Body of pancreas (tissue), 4 donors: ENCODE measurements around the gene FICD. TPM values are rescaled to one million over a fixed set of nuclear protein-coding genes. Genes with fewer than 3 reads are reported as not detected.

Experiments used
- ATAC-seq: fragments of 150-250 bp; one replicate; pipeline ENCODE4 v1.9.1; 2016
- DNase-seq, 4 donors: peaks; one replicate each; pipeline ENCODE4 v3.0.0-alpha.2; 2019
- H3K27ac ChIP-seq, 4 donors: fragments of 200-600 bp; sonication (generic); 1 replicate in 3 of 4; 2 replicates in 1 of 4; pipeline versions ENCODE4 v1.5.1 to v1.6.1; 2016 to 2019; ENCODE audit warnings: mild to moderate bottlenecking in 1 of 4, mixed read lengths in 1 of 4, moderate library complexity in 1 of 4
- H3K27me3 ChIP-seq, 2 donors: fragments of 200-600 bp; sonication (generic); one replicate each; pipeline ENCODE4 v1.6.0; 2016; ENCODE audit warnings: mild to moderate bottlenecking in 1 of 2
- H3K36me3 ChIP-seq, 2 donors: fragments of 200-600 bp; sonication (generic); replicated peaks in 1 of 2; 2 replicates each; pipeline ENCODE4 v1.5.1; 2016; ENCODE audit warnings: low read depth in 2 of 2; ENCODE audit not compliant: insufficient read depth in 1 of 2
- H3K4me1 ChIP-seq: fragments of 200-600 bp; sonication (generic); one replicate; pipeline ENCODE4 v1.6.0; 2016
- H3K4me3 ChIP-seq, 2 donors: fragments of 200-600 bp; sonication (generic); 1 replicate in 1 of 2; 2 replicates in 1 of 2; pipeline ENCODE4 v1.5.1; 2016 to 2019
- H3K9me3 ChIP-seq, 3 donors: fragments of 200-600 bp; sonication (generic); 1 replicate in 2 of 3; 2 replicates in 1 of 3; pipeline ENCODE4 v1.5.1; 2016
- CTCF ChIP-seq, 7 experiments: fragments of 450-650 bp in 4 of 7; fragments of 200-600 bp in 3 of 7; sonication (generic) in 3 of 7; IDR thresholded peaks; one replicate each; pipeline ENCODE4 v1.5.1; 2016 to 2019; ENCODE audit warnings: antibody characterized with exemption in 7 of 7
- POLR2A ChIP-seq, 3 donors: fragments of 450-650 bp; IDR thresholded peaks; one replicate each; pipeline ENCODE4 v1.6.1; 2016; ENCODE audit warnings: antibody characterized with exemption in 3 of 3, mild to moderate bottlenecking in 2 of 3
- WGBS, 2 donors: methylation state at CpG; one replicate each; pipeline ENCODE4 v1.1.5; 2017; 5-methylcytosine and 5-hydroxymethylcytosine counted together
- intact Hi-C: fragments of 100-400 bp; cut with DNase I; formaldehyde crosslinking; loops from one replicate; pipeline ENCODE4 v1.15.1; 2023
- total RNA-seq, 2 donors: library from RNA; depleted of rRNA; stranded (reverse); fragments of >200 nt; gene quantifications; one replicate each; pipeline ENCODE4 v1.1.0, GENCODE V29; 2016

Gene FICD
- total RNA-seq, 2 donors from 2014 or later = 10.9 to 11.9 TPM

GRCh38 chr12:108510836-108511235, 4.2 kb upstream of the FICD start:
- Histone ChIP-seq H3K4me1 (peaks cover 9% of the 10 kb centered on the region), H3K4me3 (no peak overlapping the region), H3K9me3 (no peaks in the 10 kb centered on the region), H3K27me3 (no peaks in the 10 kb centered on the region), H3K36me3 (no peaks in the 10 kb centered on the region), H3K27ac (no peak overlapping the region)
- 39 to 69% methylated on average over 2 of the region's 2 CpGs for WGBS, 2 donors
- ATAC-seq (no peak), DNase-seq (no peak)
- intact Hi-C loops = no loop called here
- TF ChIP-seq POLR2A (IDR thresholded peaks at IDR 0.05) (no peak), CTCF (IDR thresholded peaks at IDR 0.05) (no peak)

- ATAC-seq (no peak), DNase-seq (peak; percentile 74 to 81 (median 74))
- Histone ChIP-seq H3K4me1 (peaks cover 19% of the 10 kb centered on the region), H3K36me3 (no peaks in the 10 kb centered on the region), H3K27ac (no peak overlapping the region), H3K27me3 (no peaks in the 10 kb centered on the region), H3K9me3 (no peaks in the 10 kb centered on the region), H3K4me3 (no peak overlapping the region)
- intact Hi-C loops = no loop called here
- TF ChIP-seq CTCF (IDR thresholded peaks at IDR 0.05) (peak; percentile 75 to 85 (median 80)), POLR2A (IDR thresholded peaks at IDR 0.05) (no peak)
- WGBS, 2 donors = 22 to 26% methylated on average over 15 of the region's 15 CpGs
Observed at GRCh38 chr12:108511633-108512540, 3.2 kb upstream of the FICD start.

GRCh38 chr12:108514468-108514972, 557 bp upstream of the FICD start:
- peak overlapping the region in 1 of 2 donors; percentile 74 for H3K4me3 ChIP-seq
- TF ChIP-seq CTCF (IDR thresholded peaks at IDR 0.05) = peak in 1 of 7 experiments; percentile 6
- TF ChIP-seq POLR2A (IDR thresholded peaks at IDR 0.05) = no peak
- H3K9me3 ChIP-seq = no peaks in the 10 kb centered on the region
- peaks cover 24% of the 10 kb centered on the region for H3K4me1 ChIP-seq
- 21 to 32% methylated on average over 19 of the region's 19 CpGs for WGBS, 2 donors
- H3K36me3 ChIP-seq = peaks cover 0 to 8% of the 10 kb centered on the region in 2 donors
- peak overlapping the region in 1 of 4 donors; percentile 17 for H3K27ac ChIP-seq
- H3K27me3 ChIP-seq = no peaks in the 10 kb centered on the region
- DNase-seq (no peak), ATAC-seq (peak; percentile 1)
- intact Hi-C loops = no loop called here

GRCh38 chr12:108515916-108516315, 839 bp downstream of the FICD start:
- peak; percentile 34 to 46 (median 42) for DNase-seq

GRCh38 chr12:108516511-108517275, 1.6 kb downstream of the FICD start:
- Histone ChIP-seq H3K4me1 (peaks cover 31% of the 10 kb centered on the region), H3K9me3 (no peaks in the 10 kb centered on the region), H3K36me3 (peaks cover 0 to 21% of the 10 kb centered on the region in 2 donors), H3K27ac (peak overlapping the region in 2 of 4 donors; percentile 78 to 86), H3K4me3 (no peak overlapping the region), H3K27me3 (no peaks in the 10 kb centered on the region)
- no peak for TF ChIP-seq CTCF (IDR thresholded peaks at IDR 0.05)
- TF ChIP-seq POLR2A (IDR thresholded peaks at IDR 0.05) = no peak
- no peak for ATAC-seq
- DNase-seq = no peak
- intact Hi-C loops = loop anchor here (5.0 kb wide), 1 partner anchor 41 kb away; no protein-coding TSS in a partner anchor
- 73 to 84% methylated on average over 5 to 23 of the region's 23 CpGs for WGBS, 2 donors

More at GRCh38 chr12:108515916-108516315, 839 bp downstream of the FICD start:
- no peak for ATAC-seq
- TF ChIP-seq POLR2A (IDR thresholded peaks at IDR 0.05) = no peak
- Histone ChIP-seq H3K27ac (peak overlapping the region; percentile 46 to 86 (median 82)), H3K4me3 (peak overlapping the region; percentile 74 to 87), H3K36me3 (peaks cover 0 to 13% of the 10 kb centered on the region in 2 donors), H3K9me3 (no peaks in the 10 kb centered on the region), H3K4me1 (peaks cover 32% of the 10 kb centered on the region), H3K27me3 (no peaks in the 10 kb centered on the region)
- 10 to 29% methylated on average over 2 to 5 of the region's 5 CpGs for WGBS, 2 donors
- intact Hi-C loops = loop anchor here (5.0 kb wide), 1 partner anchor 41 kb away; no protein-coding TSS in a partner anchor
